ENCODE data around the gene PTTG2.

The PTTG2 gene

DNA sequence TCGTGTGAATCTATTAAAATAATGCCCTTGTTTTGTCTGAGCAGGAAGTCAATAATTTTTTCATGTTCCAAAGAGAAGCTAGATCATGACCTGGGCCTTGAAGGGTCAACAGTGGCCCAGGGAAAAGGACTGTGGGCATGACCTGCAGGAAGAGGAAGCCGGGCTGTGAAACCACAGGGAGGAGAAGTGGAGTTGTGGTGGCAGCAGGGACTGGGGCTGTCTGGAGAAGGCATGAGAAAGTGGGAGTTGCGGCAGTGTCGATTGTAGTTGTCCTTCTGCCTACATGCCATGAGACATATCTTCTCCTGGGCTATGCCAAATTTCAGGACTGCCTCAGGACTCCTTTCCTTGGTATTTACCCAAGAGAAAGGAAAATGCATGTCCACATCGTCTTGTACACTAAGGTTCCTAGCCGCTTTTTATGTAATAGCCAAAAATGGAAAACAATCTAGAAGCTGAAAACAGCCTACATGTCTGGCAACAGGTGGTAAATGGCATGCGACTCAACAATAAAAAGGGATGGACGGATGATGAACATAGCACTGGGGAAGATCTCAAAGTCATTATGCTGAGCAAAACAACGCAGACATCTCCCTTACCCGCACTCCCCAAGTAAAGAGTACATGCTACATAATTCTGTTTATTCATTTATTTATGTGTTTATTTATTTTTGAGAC is 13.6 kb upstream of the PTTG2 start:
- H3K4me3 ChIP-seq (ENCODE audit: low read length), result no peak overlapping the region
- DNase-seq (ENCODE audit: low read depth), result no peak
- TF ChIP-seq, protein P1, sequence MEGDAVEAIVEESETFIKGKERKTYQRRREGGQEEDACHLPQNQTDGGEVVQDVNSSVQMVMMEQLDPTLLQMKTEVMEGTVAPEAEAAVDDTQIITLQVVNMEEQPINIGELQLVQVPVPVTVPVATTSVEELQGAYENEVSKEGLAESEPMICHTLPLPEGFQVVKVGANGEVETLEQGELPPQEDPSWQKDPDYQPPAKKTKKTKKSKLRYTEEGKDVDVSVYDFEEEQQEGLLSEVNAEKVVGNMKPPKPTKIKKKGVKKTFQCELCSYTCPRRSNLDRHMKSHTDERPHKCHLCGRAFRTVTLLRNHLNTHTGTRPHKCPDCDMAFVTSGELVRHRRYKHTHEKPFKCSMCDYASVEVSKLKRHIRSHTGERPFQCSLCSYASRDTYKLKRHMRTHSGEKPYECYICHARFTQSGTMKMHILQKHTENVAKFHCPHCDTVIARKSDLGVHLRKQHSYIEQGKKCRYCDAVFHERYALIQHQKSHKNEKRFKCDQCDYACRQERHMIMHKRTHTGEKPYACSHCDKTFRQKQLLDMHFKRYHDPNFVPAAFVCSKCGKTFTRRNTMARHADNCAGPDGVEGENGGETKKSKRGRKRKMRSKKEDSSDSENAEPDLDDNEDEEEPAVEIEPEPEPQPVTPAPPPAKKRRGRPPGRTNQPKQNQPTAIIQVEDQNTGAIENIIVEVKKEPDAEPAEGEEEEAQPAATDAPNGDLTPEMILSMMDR (conservative IDR thresholded peaks at IDR 0.05; ENCODE audit: low read length), result no peak

DNA sequence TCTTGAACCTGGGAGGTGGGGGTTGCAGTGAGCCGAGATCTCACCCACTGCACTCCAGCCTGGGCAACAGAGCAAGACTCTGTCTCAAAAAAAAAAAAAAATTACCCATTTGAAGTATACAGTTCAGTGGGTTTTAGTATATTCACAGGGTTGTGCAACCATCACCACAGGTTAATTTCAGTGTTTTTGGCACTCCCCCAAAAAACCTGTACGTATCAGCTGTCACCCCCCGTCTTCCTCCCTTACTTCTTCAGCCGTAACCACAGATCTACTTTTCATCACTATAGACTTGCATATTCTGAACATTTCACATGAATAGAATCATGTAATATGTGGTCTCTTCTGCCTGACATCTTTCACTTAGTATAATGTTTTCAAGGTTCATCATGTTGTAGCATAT is 11.7 kb upstream of the PTTG2 start:
- no peak overlapping the region for H3K4me3 ChIP-seq (ENCODE audit: low read length)
- TF ChIP-seq, protein P1 (conservative IDR thresholded peaks at IDR 0.05; ENCODE audit: low read length), result no peak
- no peak for DNase-seq (ENCODE audit: low read depth)

DNA sequence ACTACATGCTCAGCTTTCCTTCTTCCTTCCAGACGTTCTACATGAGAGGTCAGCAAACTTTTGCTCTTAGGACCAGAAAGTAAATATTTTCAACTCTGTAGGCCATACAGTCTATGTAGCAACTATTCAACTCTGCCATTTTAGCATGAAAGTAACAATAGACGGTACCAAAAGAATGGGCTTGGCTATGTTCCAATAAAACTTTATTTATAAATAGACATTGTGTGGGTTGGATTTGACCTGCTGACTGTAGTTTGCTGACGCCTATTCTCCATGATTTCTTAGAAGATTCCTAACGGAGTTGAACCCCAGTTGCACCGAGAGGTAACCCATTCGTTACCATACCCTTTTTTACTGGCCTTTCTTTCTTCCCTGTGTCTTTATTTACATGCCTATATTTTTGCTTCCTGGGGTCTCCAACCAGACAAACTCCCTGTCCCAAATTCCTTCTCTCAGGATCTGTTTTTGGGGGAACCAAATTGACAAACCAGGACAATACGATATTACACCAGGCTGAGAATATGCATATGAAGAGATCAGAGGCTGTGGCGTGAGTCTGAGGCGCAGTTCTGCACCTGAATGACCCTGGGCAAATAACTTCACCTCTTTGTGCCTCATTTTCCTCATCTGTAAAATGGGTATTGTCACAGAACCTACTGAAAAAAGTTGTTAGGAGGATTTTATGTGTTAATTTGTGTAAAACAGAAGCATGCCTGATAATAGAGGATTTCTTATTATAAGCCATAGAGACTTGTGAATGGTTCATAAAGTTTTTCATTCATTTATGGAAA is 10.4 kb upstream of the PTTG2 start:
- no peak overlapping the region for H3K4me3 ChIP-seq (ENCODE audit: low read length)
- TF ChIP-seq, protein P1 (conservative IDR thresholded peaks at IDR 0.05; ENCODE audit: low read length), result no peak
- no peak for DNase-seq (ENCODE audit: low read depth)

DNA sequence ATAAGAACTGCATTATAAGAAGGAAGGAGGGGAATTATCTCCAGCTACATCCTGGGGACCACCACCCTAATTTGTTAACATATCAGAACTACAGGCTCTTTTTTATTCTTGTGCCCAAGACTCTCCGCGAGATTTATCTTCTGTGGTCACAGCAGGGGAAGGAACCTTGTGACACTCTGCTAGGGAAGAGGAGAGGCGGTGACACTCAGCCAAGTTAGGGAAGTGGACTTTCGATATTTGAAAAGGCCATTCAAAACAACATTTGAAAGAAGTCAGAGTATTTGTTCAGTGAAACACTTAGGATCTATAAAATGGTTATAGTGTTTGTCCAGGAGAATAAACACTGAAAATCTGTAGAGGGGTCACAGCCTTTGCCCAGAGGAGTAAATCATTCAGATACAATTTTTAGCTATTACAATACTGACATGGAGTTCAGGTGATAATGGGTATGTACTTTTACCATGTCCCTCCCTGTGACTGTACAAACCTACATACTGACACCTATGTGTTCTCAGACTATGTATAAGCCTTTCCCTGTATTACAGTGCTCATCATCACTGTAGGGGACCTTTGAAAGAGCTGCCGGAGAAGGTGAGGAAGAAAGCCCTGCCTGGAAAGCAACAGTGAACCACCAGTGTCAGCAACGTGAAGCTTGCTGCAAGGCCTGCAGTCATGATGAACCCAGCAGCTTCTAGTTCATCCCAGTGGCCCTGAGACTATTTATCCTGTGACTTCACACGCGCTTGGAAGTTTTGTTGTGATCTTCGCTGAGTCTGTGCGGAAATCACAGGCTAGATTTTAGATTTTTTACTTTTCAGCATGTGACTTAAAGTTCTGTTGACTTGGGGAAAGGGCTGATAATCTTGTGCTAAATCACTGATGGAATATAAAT is 8.5 kb upstream of the PTTG2 start:
- no peak overlapping the region for H3K4me3 ChIP-seq (ENCODE audit: low read length)
- TF ChIP-seq, protein P1 (conservative IDR thresholded peaks at IDR 0.05; ENCODE audit: low read length), result no peak
- no peak for DNase-seq (ENCODE audit: low read depth)

DNA sequence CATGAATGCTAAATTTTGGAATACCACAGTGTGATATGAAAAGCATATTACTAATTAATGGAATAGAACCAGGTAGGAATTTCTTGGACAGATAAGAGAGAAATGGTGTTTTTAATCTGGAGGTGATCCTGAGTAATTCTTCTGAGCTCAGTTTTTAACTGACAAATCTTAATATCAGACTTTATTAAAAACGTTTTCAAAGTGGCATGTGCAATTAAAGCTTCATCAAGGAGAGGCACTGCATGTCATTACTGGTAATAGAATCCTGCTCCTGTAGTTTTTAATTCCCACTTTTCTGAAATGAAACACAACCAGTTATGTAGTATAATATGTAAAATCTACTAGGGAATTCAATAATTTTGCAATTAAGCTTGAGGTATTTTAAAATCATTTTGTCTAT is 7.0 kb upstream of the PTTG2 start:
- no peak for DNase-seq (ENCODE audit: low read depth)
- TF ChIP-seq, protein P1 (conservative IDR thresholded peaks at IDR 0.05; ENCODE audit: low read length), result no peak

DNA sequence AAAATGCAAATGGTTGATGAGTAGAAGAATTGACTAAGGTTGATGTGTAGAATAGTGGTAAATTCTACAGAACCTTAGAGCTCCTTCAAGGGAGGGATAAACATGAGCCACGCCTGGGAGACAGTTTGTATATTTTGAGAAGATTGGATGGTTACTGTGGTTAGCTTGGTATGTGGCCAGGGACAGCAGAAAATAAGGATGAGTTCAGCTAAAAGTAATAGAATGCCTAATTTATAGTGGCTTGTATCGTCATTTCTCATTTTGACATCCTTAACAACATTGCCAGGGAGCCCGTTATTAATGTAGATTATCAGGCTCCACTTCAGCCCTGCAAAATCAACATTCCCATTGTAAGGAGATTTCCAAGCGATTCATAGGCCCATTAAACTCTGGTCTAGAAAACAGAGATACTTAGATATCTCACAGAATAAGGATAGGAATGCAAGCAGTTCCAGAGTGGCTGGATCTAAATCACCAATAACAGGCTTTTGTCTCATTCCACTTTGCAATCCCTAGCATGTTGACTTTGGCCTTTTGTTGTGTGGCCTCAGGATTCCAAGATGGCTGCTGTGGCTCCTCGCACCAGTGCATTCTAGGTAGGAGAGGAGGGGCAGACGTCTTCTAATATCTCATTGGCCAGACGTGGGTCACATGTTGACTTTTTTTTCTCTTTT is 6.4 kb upstream of the PTTG2 start:
- H3K4me3 ChIP-seq (ENCODE audit: low read length), result no peak overlapping the region

More for the DNA sequence above, 7.0 kb upstream of the PTTG2 start:
- no peak overlapping the region for H3K4me3 ChIP-seq (ENCODE audit: low read length)

More for the DNA sequence above, 6.4 kb upstream of the PTTG2 start:
- DNase-seq (ENCODE audit: low read depth), result no peak
- TF ChIP-seq, protein P1 (conservative IDR thresholded peaks at IDR 0.05; ENCODE audit: low read length), result no peak

Data from AG10803 (cell line).